Body of pancreas (tissue), 4 donors: ENCODE measurements around the gene ARL6IP4.

ENCODE experiments used
- CTCF ChIP-seq, 7 experiments: fragments of 450-650 bp in 4 of 7; fragments of 200-600 bp in 3 of 7; sonication (generic) in 3 of 7; IDR thresholded peaks; one replicate each; pipeline ENCODE4 v1.5.1; 2016 to 2019; ENCODE audit warnings: antibody characterized with exemption in 7 of 7
- POLR2A ChIP-seq, 3 donors: fragments of 450-650 bp; IDR thresholded peaks; one replicate each; pipeline ENCODE4 v1.6.1; 2016; ENCODE audit warnings: antibody characterized with exemption in 3 of 3, mild to moderate bottlenecking in 2 of 3

DNA sequence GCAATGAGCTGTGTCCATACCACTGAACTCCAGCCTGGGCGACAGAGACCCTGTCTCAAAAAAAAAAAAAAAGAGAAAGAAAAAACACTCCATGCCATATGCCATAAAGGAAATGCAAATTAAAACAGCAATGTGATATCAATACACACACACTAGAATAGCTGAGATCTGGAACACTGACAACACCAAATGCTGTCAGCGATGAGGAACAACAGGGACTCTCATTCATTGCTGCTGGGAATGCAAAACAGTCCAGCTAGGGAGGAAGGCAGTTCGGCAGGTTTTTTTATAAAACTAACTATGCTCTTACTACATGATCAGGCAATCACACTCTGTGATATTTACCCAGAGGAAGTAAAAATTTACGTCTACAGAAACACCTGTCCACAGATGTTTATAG, 10.8 kb upstream of the ARL6IP4 start:
- TF ChIP-seq CTCF (IDR thresholded peaks at IDR 0.05) = no peak
- no peak for TF ChIP-seq POLR2A (IDR thresholded peaks at IDR 0.05)
